LHCN-M2 (cell line): Measurements from ENCODE around the gene ANKDD1A. TPM values are rescaled to one million over a fixed set of nuclear protein-coding genes. Genes with fewer than 3 reads are reported as not detected.

Experiments
- DNase-seq: peaks from one replicate; pipeline ENCODE4 v3.0.0-alpha.2; 2012; ENCODE audit warnings: low read depth
- total RNA-seq: library from RNA; depleted of rRNA; stranded (reverse); fragments of >200 nt; gene quantifications from 2 replicates; pipeline ENCODE4 v1.2.3, GENCODE V29; 2014

ANKDD1A gene
- total RNA-seq, 1 experiment from 2014 or later = 2.8 TPM

GRCh38 chr15:64961013-64961412 is 49.3 kb downstream of the ANKDD1A start:
- DNase-seq = no peak

- DNase-seq = no peak
Observed at GRCh38 chr15:64969401-64969800, 57.7 kb downstream of the ANKDD1A start.

GRCh38 chr15:64970698-64971097 is 59.0 kb downstream of the ANKDD1A start:
- no peak for DNase-seq

GRCh38 chr15:64975390-64975789 is 63.7 kb downstream of the ANKDD1A start:
- DNase-seq = no peak

GRCh38 chr15:64979252-64979710 is 67.6 kb downstream of the ANKDD1A start:
- no peak for DNase-seq

- DNase-seq = no peak
Observed at GRCh38 chr15:64981812-64982431, 70.2 kb downstream of the ANKDD1A start.

GRCh38 chr15:64982472-64982871 is 70.8 kb downstream of the ANKDD1A start:
- no peak for DNase-seq

- no peak for DNase-seq
Observed at GRCh38 chr15:64985366-64986033, 73.8 kb downstream of the ANKDD1A start.

- DNase-seq = no peak
Observed at GRCh38 chr15:64987136-64987535, 75.4 kb downstream of the ANKDD1A start.

GRCh38 chr15:64989416-64990167 is 77.9 kb downstream of the ANKDD1A start, which contains the start of gene SPG21:
Gene SPG21 (minus strand): TSS chr15:64989914. CDS start chr15:64983569, 6,345 bp downstream.
- peak; percentile 92 for DNase-seq

GRCh38 chr15:64990168-64990470 is 78.4 kb downstream of the ANKDD1A start:
- no peak for DNase-seq

GRCh38 chr15:64991536-64992135 is 79.9 kb downstream of the ANKDD1A start:
- peak; percentile 66 for DNase-seq

GRCh38 chr15:64993290-64993689 is 81.6 kb downstream of the ANKDD1A start:
- DNase-seq = no peak

- DNase-seq = no peak
Observed at GRCh38 chr15:64997066-64997465, 85.4 kb downstream of the ANKDD1A start.

GRCh38 chr15:64997745-64998375 is 86.2 kb downstream of the ANKDD1A start:
- no peak for DNase-seq

GRCh38 chr15:65004993-65005392 is 93.3 kb downstream of the ANKDD1A start:
- no peak for DNase-seq

- no peak for DNase-seq
Observed at GRCh38 chr15:65006876-65007275, 95.2 kb downstream of the ANKDD1A start.
